Fibroblast of peridontal ligament (primary cell): ENCODE data around the gene SLC39A11.
A peak's percentile ranks its signal among the peaks of the same experiment; 100 is the strongest.
"Not testable (repeated sequence)": the region's sequence is repeated elsewhere in the genome, so short reads cannot be mapped to it uniquely, and the experiment has no call there.

Experiments used
- DNase-seq: peaks from one replicate; pipeline ENCODE4 v3.0.0-alpha.2; 2010; ENCODE audit errors: extremely low read depth

Gene SLC39A11

DNA sequence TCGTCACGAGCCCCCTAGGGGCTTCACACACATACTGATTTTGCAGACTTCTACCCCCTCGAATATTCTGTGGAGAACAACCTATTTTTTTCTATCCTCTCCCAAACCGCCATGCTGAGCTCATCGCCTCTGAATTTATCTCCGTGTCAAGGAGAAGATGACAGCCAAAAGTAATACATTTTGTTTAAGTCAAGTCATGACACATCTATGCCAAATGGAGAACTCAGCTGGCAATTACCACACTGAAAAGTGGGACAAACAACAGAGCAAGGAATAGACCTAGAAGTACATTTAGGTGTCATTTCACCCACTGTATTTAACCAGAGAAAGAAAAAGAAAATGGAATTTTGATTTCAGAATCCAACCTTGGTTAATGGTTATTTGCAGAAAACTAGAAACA is 260.2 kb downstream of the SLC39A11 start:
- no peak for DNase-seq

DNA sequence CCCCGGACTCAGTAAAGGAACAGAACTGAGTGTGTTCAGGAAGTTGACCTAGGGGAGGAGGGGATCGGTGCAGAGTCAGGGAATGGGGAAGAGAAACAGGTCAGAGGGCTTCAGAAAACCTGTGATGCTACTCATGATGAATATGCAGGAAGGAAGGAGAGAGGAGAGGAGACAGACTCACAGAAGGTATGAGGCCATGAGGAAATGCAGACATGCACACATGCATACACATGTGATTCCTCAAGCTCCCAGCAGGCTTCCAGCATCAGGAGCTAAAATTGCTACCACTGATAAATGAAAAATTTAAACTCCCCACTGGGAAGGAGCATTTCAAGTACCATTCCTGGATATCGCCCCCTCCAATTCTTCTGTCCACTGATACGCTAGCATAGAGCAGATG is 262.6 kb downstream of the SLC39A11 start:
- no peak for DNase-seq

DNA sequence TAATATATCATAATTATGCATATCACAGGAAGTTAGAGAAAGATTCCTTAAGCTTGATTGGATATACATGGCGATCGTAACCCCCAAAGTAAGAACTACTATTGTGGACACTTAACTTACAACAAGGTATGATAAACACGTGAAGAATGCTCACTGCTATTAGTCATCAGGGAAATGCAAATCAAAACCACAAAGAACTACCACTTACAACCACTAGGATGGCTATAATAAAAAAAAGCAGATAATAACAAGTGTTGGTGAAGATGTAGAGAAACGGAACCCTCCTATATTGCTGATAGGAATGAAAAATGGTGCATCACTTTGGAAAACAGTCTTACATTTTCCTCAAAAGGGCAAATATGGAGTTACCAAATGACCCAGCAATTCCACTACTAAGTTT is 265.9 kb downstream of the SLC39A11 start:
- DNase-seq, result no peak

DNA sequence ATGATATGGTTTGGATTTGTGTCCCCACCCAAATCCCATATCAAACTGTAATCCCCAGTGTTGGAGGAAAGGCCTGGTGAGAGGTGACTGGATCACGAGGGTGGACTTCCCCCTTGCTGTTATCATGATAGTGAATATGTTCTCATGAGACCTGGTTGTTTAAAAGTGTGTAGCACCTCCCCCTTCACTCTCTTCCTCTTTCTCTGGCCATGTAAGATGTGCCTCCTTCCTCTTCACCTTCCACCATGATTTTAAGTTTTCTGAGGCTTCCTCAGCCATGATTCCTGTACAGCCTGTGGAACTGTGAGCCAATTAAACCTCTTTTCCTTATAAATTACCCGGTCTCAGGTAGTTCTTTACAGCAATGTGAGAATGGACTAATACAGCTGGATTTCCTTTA is 266.4 kb downstream of the SLC39A11 start:
- not testable (repeated sequence) for DNase-seq

DNA sequence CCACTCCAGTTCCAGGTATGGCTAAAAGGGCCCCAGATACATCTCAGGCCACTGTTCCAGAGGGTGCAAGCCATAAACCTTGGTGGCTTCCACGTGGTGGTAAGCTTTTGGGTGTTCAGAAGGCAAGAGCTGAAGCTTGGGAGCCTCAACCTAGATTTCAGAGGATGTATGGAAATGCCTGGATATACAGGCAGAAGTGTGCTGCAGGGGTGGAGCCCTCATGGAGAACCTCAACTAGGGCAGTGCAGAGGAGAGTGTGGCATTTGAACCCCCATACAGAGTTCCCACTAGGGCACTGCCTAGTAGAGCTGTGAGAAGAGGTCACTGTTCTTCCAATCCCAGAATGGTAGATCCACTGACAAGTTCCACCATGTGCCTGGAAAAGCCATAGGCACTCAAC is 267.3 kb downstream of the SLC39A11 start:
- DNase-seq, result no peak

DNA sequence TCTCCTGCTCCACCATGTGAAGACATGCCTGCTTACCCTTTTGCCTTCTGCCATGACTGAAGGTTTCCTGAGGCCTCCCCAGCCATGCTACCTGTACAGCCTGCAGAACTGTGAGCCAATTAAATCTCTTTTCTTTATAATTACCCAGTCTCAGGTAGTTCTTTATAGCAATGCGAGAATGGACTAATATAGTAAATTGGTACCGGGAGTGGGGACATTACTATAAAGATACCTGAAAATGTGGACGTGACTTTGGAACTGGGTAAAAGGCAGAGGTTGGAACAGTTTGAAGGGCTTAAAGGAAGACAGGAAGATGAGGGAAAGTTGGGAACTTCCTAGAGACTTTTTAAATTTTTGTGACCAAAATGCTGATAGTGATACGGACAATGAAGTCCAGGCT is 268.2 kb downstream of the SLC39A11 start:
- DNase-seq, result not testable (repeated sequence)

DNA sequence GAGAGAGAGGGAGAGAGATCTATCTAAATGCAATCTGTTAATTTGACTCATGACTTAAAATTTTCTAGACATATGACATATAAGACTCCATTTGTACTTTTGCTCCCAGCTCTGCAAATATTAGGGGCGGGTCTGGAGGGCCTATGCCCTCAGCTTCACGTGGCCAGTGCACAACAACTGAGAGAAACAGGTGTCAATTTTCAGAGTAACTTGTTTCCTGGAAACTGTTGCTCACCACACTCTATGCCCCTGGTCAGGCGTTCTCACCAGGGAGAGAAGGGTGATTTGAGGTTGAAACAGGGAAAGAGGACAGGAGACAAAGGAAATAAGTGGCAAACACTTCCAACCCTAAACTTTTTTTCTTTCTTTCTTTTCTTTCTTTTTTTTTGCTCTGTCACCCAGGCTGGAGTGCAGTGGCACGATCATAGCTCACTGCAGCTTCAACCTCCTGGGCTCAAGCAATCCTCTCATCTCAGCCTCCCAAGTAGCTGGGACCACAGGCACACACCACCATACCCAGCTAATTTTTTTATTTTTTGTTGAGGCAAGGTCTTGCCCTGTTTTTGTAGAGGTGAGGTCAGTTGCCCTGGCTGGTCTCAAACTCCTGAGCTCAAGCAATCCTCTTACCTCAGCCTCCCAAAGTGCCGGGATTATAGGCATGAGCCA is 270.0 kb downstream of the SLC39A11 start:
- DNase-seq, result no peak

DNA sequence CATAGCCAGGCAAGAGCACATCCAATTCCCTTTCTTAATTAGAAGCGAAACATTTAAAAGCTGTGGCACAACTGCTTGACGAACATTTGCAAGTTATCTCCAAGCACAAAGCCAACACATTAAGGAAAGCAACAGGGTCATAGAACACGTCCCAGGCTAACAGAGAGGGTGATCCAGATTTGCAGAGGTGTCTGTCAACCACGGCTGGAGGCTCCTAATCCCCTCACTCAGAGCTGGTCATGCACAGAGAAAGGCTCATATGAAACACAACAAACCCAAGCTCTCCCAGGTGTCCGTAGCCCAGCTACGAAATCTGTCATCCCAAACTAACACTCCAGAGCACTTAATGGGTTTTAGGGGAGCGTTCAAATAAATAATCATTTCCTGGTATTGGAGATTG is 276.1 kb downstream of the SLC39A11 start:
- no peak for DNase-seq

DNA sequence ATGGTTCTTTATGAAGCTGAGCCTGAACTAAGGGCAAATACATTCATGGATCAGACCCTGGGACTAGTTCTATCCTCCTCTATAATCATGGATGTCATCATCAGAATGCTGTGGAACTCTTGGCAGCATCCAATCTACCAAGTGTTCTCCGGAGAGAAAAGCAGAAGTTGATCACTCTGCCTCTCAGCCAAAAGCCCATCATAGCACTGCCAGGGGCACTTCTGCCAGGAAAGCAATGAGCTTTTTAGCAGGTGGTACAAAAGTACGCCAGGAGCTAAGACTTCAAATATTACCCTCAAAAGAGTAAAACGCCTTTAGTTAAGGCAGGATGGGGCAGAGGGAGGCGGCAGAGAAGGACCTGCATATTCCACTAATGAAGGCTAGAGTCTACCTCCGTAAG is 279.0 kb downstream of the SLC39A11 start:
- DNase-seq, result no peak

DNA sequence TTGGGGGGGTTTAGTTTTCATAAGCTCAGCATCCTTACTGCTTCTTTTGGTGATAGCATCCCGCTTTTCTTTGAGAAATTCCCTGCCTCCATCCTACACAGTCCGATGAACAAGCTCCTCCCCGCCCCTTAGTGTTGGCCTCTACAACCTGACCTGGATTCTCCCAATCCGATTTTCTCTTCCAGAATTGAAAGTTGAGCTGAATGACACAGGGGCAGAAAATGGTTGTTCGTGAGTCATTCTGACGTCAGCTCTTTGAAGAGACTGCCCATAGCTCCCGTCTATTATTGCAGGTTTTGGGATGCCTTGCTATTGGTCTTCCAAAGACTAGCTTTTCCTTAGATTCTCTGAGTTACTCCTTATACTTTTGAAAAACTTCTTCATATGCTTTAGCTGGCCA is 279.7 kb downstream of the SLC39A11 start:
- peak; percentile 70 for DNase-seq

DNA sequence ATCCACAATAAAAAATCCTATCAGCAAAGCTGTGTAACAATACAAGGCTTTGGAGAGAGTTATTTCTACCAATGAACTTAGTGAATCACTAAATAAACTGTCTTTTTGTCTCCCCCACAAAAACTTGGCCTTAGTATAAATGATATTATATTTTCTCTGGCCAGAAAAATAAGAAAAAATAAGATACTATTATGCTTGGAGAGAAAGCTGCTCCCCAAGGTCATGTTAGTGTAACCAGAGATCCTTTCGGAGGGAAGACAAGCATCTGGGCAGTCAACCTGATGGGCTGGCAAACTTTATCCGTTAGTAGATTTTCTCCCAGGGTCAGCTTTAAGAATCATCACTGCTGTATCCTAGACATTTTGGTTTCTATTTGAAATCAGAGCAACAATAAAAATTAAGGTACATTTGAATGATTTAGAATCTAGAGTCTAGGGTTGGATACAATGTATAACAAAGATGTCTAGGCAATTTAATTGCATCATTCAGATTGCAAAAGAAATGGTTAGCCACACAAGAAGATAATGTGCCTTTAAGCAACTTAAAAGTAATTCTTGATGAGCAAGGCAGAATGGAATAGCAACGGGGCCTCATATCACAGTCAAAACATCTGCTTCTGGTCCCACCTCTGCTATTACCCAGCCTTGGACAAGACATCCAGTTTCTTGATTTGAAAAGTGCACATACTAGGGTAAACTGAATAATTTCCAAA is 280.4 kb downstream of the SLC39A11 start:
- peak; percentile 8 for DNase-seq

DNA sequence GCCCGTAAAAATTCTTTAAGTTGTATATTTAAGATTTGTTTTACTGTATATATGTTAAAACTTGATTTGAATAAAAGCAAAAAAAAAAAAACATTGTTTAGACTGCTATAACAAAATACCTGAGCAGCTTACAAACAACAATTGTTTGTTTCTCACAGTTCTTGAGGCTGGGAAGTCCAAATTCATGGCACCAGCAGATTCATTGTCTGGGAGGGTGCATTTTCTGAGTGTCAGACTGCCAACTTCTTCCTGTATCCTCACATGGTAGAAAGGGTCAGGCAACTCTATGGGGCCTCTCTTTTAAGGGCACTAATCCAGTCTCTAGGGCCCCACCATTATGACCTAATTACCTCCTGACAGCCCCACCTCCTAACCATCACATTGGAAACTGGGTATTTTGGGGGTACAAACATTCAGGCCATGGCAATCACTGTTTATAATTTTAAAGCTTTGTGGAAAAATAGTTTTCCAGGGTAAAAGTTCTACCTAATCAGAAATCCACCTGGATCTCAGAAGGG is 281.4 kb downstream of the SLC39A11 start:
- no peak for DNase-seq

DNA sequence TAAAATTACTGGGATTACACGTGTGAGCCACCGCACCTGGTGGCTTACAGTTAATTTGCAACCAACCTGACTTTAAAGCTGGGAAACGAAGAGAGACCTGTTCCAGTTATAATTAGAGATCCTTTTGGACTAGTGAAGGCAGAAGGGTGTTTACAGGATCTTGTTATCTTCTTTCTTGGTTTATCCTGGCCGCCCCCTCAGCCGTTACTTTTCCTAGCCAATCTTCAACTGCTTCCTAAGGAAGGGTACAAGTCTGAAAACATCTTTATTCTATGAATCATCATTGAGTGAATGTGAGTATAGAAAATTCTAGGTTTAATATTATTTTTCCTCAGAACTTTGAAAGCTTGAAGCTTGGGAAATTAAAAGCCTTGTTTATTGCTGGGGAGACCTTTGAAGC is 286.5 kb downstream of the SLC39A11 start:
- no peak for DNase-seq

DNA sequence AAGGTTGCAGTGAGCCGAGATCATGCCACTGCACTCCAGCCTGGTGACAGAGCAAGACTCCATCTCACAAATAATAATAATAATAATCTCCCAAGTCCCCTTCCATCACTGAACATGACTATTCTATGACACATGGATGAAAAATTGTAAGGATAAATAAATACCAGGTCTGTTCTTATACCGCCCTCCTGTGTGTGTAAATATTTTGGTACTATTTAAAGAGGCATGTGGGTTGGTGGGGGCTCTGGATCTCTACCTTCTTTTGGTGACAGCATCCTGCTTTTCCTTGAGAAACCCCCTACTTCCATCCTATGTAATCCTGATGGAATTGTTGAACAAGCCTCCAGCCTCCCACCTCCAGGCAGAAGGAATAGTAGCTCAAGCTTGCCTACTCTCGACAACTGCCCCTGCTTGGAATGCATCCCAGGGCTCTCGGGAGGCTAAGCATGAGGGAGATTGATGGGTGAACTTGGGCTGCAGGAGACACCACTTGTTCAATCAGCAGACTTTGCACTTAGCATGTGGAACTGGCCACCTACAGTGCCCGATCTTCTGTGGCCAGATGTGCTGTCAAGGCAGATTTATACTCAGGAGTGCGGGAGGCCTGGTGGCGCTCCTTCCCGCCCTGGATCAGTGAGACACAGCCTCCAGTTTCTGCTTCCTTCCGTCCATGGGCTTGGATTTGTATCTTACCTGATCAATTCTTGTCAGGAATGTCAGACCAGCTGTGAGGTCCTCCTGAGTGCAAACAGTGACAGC is 287.4 kb downstream of the SLC39A11 start:
- no peak for DNase-seq

DNA sequence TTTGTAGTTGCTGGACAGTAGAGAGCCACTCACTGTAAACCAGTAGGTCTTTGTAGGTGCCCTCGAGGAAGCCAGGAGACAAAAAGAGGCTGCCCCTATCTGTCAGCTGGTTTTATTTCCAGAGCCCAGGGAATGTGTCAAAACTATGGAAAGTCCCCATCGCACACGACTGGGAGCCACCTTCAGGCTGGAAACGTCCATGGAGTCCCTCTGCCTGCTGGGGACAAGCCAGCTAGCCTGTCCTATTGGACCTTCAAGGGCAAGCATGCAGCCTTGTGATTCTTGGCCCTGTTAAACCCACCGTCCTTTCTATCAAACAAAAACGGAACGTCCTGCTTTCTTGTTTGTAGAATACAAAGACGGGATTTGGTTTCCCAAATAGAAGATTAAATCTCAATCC is 289.8 kb downstream of the SLC39A11 start:
- DNase-seq, result no peak

DNA sequence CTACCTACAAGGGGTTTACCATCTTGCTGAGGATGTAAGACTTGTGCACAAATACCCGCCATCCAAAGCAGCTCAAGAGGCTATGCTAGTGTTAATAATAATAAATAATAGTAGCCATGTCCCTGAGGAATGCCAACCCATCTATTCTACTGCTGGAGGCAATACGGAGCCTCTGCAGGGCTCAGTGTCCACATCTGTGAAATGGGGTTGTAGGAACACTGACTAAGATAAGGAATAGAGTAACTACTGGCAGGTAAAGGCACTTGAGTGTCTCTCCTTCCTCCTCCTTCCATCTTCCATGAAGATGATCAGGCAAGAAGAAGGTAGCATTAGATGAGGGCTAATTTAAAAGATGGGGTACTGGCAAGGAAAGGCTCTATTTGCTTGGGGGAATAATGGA is 295.3 kb downstream of the SLC39A11 start:
- no peak for DNase-seq

DNA sequence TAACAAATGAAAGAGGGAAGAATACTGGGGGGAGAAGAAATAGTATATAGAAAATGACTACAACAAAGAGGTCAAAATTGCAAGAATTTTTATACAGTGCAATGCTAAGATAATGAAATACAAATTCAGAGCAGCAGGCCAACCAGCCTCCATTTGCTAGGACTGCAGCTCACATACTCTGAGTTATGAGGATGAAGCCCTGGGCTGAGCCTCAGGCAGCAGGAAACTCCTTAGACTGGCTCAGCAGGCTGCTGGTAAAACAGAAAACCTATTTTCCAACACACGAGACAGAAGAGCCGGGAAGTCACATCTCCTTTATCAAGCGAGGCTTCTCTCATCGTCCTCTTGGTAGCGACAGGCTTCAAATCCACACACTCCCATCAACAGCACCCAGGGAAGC is 296.5 kb downstream of the SLC39A11 start:
- DNase-seq, result no peak

DNA sequence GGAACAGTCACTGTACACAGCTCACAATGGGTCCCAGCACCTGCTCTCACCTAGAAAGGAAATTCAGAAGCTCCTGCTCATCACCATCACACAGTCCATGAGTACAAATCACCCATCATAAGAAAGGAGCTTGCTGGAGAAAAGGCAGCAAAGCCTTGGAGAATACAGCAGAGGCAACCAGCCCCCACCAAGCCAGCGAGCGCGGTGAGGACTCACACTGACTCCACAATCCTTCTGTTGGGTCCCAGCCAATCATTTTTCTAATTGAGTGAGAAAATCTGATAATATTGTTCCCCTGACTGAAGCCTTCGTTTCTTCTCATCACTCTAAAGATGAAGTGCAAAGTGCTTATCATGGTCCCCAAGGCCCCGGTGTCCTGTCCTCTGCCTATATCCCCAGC is 298.3 kb downstream of the SLC39A11 start:
- no peak for DNase-seq

DNA sequence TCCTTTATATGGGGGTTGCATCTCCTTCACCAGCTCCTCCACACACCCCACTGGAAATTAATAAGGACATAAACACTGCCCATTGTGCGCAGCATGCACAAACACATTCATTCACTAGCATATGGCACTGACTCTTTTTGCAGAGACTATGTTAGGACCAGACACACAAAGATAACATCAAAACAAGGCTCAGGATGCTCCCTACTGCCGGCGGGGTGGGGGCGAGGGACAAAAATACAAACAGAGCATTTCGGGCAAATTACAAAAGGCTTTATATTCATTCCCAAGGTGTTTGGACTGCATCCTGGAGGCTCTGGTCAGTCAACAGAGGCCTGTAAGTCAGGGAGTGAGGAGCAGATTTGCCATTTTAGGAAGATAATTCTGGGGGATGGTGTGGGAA is 299.7 kb downstream of the SLC39A11 start:
- DNase-seq, result no peak

DNA sequence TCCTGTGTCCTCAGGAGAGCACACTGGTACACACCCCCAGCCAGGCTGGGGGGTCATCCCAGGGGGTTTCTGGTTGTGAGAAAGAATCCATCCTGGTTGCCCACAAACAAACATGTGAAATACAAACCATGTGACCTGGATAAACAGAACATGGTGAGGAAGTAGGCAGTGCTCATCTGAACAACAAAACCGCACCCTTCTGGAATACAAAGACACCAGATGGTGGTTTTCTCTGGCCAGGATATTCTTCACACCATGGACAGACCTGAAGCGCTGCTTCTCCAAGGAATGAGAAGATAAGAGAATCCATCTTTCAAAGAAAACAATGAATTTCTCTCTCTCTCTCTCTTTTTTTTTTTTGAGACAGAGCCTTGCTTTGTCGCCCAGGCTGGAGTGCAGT is 302.3 kb downstream of the SLC39A11 start:
- DNase-seq, result no peak

DNA sequence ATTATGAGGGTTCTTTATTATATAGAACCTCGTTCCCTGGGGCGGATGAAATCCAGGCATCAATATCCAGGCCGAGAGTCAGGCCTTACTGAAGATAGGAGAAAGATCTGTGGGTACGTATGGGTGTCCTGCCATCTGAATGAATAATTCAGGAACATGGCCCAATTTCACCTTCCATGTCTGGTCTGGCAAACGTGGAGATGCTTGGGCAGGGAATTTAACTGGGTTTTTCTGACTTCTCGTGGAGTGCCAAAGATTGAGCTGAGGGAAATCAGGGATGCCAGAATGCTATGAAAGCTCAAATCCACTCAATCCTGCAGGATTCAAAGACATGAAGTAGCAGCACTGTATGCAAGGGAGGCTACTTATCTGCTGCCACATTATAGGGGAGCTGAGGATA is 302.8 kb downstream of the SLC39A11 start:
- no peak for DNase-seq

DNA sequence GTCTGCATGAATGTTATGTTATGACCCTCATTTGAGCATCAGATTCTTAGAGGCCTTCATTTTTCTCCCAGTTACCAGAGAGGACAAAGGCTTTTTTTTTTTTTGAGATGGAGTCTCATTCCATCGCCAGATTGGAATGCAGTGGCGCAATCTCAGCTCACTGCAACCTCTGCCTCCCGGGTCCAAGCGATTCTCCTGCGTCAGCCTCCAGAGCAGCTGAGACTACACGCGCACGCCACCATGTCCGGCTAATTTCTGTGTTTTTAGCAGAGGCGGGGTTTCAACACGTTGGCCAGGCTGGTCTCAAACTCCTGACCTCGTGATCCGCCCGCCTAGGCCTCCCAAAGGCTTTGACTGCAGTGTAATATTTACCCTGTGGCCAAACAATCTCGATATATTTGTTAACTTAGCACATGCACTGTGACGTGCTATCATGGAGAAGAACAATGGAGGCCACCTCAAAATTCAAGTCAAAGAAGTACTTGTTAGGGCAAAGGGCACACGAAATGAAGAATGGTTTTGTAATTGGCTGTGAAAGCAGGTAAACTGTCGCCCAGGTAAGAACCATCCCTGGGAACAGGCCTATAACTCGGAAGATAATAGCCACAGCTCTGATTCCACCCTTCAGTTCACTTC is 303.4 kb downstream of the SLC39A11 start:
- DNase-seq, result peak; percentile 38
